Right ventricle myocardium inferior (tissue), 1 donor: ENCODE measurements around the gene PPFIBP2. TPM values are rescaled to one million over a fixed set of nuclear protein-coding genes. Genes with fewer than 3 reads are reported as not detected.

Experiments used
- ATAC-seq: fragments of 200-7000 bp; cut with Tn5 transposase; one replicate; pipeline ENCODE4 v1.9.1; 2020; ENCODE audit warnings: mild to moderate bottlenecking, moderate library complexity
- DNase-seq: peaks from one replicate; pipeline ENCODE4 v3.0.0; 2021; ENCODE audit errors: missing footprints
- intact Hi-C: fragments of 100-400 bp; cut with DNase I; formaldehyde crosslinking; loops from one replicate; pipeline ENCODE4 v1.11.0; 2022
- total RNA-seq: library from RNA; stranded (reverse); fragmentation: NEBNext Ultra II Directional; extraction: Animal tissue kit (Norgen Biotek cat#: 25700); gene quantifications from one replicate; pipeline ENCODE4 v1.2.1, GENCODE V29; 2021
- donor health status: DM: no; HTN: yes; CAD: no; lungs with severe emphysema.

Gene PPFIBP2
- total RNA-seq, 1 donor from 2014 or later = 21.4 TPM

DNA sequence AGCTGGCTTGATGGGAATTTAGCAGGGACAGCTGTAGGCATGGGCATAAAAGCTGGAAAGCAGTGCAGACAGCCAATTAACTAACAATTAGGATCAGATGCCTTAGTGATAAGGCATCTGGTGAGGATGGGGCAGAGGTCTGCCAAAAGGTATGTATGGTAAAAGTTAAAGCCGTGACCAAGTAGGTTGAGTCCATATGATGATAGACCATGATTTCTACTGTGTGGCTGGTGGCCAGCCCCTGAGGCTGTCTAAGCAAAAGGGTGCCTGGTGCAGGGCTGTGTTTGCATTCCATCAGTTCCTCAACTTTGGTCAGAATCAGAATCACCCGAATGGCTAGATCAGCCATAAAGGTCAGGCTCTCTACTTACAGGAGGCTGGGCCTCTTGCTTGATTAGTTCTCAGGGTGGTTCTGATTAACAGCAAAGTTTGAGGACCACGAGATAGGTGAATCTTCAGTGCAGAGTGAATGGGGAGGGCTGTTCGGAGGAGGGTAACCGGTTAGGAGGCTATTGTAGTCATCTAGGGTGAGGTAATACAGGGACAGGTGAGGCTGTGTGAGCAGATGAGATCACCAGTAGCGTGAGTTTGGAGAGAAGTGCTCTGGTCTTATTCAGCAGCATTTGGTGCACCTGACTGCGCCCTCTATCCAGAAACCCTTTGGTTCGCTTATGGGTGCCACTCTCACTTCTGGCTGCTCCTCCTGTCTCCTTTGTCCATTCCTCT lies 27.2 kb downstream of the PPFIBP2 start:
- no peak for ATAC-seq
- no peak for DNase-seq
- intact Hi-C loops = no loop called here

DNA sequence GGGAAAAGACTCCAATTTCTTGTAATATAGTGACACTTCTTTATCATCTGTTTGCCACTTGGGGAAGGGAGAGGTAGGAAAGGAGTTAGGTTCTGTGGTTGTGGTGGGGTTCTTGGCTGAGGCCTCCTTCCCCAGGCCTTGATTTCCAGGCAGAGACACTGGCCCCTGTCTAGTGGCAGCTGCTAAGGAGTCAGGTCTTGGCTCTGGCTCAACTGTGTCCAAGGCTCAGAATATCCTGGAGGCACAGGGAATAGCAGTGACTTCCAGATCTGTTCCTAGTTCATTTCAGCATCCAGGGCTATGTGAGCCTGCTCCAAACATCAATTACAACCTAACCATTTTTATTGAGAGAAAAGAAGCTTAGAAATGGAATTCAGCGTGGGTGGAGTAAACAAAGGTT lies 29.5 kb downstream of the PPFIBP2 start:
- intact Hi-C loops = no loop called here
- ATAC-seq (no peak), DNase-seq (no peak)

DNA sequence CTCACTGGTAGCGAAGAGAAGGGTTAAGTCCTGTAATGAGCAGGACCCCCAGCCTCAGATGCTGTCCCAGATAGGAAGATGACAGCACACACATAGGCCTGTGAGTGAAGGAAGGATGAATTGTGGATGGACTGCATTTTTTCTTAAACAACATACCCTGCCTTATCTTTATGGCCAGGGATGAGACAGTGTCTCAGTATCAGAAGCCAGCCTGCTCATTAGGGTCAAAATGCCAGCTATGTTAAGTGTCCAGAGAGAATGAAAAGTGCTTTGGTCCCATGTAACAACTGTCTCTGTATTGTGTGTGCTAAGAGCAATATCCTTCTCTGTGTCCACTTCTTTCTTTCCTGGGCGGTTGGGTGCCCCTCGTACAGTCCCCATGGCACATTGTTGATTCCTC lies 30.2 kb downstream of the PPFIBP2 start:
- DNase-seq = no peak
- intact Hi-C loops = no loop called here
- ATAC-seq = peak; percentile 6

DNA sequence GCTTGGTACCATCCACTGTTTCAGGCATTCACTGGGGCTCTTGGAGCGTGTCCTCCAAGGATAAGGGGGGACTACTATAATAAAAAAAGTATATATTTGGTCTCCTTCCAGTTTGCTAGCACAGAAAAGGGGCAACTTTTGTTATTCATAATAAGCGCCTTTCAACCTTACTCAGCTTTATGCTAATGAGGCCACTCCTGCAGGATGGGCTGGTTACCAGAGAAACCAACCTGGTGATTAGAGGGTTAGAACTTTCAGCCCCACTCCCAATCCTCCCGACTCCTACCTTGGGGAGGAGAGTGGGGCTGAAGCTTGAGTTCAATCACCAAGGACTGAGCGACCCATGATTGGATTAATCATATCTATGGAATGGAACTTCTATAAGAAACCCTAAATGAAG lies 31.8 kb downstream of the PPFIBP2 start:
- intact Hi-C loops = no loop called here
- no peak for ATAC-seq
- no peak for DNase-seq

DNA sequence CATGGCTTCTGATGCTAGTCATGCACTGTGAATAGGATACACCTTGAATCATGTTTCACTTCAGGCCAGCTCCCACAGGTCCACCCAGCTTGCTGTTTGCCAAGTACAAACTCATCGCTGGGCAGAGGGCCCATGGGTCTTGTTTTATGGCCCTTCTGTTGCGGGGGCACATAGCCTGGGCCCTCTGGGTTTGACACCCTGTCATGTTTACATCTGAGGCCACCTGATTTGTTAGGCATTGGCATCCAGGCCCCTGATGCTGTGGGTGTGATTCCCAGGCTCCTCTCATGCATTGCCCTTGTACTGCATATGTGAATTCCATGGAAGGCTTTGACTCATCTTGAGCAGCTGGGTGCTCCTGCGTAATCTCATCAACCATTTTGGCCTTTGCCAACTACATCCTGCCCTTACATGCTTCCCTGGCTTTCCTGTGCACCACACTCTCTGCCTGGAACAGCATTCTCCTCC lies 32.6 kb downstream of the PPFIBP2 start:
- intact Hi-C loops = no loop called here
- ATAC-seq = no peak

DNA sequence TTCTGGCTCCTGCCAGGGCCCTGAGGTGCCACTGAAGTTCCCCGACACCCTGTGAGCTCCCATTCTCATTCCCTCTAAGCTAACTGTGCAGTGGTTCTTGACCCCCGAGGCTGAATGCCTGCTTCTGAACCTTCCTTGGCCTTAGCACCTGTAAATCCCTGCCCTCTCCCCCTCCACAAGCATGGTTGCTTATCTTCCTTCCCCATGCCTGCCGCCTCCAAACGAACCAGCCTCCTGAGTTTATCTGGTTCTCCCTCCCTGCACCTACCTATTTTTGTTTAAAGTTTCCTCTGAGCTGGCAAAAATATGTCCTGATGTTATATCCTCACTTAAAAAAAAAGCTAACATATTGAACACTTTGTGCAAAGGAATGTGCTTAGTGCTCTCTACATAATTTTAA lies 33.9 kb downstream of the PPFIBP2 start:
- DNase-seq (no peak), ATAC-seq (no peak)
- intact Hi-C loops = no loop called here

More for the DNA sequence above, 32.6 kb downstream of the PPFIBP2 start:
- DNase-seq = no peak

DNA sequence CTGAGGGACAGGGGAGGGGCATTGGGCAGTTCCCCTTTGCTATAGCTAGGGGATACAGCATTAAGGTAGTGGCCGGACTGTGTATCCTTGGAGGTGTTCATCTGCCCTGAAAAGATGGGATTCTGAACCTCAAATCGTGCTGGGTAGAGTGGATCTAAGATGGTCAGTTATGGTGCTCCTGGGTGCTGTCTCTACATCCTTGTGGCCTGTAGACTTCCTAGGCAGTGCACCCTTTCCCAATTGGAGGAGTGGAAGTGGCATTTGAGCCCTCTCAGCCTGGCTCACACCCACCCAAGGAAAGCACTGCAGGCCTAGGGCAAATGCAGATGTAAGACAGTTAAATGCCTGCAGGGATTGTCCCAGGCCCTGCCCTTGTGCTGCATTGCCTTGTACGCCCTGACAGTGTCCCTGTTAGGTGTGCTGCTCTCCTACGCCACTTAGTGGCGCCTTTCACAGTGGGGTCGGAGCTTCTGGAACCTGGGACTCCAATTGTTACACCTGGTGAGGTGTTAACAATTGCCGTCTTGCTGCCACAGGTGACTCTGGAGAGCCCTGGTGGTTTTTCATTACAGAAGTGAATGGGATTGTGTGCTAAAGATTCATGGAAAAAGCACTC lies 35.0 kb downstream of the PPFIBP2 start:
- ATAC-seq (no peak), DNase-seq (no peak)
- intact Hi-C loops = no loop called here

DNA sequence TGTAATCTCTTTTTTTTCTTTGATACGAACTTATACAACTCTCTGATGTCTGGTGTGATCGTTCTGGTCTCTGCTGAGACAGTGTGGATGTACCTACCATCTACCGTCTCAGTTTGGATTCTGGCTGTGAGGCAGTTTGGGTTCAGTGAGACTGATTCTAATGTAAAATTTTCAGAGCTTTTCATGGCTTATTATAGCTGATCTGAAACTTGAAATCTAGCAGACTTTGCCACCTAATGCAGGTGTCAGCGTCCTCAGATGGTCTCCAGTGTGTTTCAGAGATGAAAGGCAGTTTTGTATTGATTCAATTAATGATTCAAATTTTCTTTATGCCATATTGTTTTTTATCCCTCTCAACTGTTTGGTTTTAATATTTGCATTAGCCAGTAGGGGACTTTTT lies 35.9 kb downstream of the PPFIBP2 start:
- no peak for DNase-seq
- intact Hi-C loops = no loop called here
- no peak for ATAC-seq

DNA sequence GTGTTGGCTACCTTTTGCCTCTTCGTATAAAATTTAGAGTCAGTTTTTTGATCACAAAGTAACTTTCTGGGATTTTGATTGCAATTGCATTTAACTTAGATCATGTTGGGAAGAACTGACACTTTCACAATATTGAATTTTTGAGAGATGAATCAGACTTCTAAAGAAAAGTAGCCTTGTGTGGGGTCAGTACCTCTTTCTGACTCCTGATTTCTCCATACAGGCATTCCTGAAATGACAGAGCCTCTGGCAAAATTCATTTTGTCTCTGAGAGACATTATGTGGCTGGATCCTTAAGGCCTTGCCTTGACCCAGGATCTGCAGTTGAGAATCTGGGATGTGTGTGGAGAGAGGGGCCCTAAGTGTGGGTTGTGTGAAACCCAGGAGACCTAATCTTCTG lies 37.8 kb downstream of the PPFIBP2 start:
- no peak for ATAC-seq
- intact Hi-C loops = no loop called here
- no peak for DNase-seq

DNA sequence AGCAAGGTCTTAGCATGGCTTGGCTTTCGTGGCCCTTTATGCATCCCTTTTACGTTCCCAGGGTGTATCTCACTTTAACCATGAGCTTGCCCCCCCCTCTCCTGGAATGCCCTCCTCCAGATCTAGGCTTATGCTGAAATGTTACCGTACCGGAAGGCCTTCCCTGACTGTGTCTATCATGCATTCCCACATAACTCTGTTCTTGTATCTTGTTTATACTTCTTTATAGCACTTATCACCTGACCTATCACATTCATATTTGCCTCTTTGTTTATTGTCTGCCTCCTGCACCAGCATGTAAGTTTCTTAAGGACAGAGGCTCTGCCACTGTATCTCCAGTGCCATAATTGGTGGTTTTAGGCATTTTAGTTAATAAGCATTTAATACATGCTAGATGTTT lies 38.9 kb downstream of the PPFIBP2 start:
- intact Hi-C loops = no loop called here
- DNase-seq = no peak
- ATAC-seq = no peak

DNA sequence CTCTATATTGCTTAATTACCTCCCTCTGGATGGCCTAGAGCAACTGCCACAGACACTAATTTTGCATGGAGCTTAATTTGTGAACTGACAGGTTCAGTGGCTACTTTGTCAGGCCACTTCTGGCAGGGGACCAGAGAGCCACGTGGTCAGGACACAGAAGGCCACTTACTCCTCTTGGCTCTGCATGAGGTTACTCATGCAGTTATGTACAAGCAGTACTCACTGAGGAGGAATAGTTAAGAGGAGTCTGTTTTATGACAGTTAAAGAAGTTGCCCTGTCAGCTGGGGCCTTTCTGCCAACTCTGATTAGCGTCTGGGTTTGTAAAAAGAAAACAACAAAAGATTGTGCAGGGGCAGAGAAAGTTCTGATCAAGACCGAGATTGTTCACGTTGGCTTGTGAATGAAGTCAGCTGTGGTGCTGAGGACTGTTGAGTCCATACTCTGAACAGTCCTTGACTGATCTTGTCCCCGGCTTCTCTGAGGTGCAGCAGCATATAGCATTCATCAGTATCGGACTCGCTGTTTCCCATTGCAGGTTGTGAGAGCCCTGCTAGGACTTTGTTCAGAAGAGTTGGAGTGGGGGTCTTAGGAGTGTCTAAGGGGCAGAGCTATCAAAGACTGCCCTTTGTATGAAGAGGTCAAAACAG lies 41.4 kb downstream of the PPFIBP2 start:
- DNase-seq = peak; percentile 84
- intact Hi-C loops = loop anchor here (5.0 kb wide), 1 partner anchor 43 kb away; the partner anchor contains the start of gene PPFIBP2
- ATAC-seq = peak; percentile 89

DNA sequence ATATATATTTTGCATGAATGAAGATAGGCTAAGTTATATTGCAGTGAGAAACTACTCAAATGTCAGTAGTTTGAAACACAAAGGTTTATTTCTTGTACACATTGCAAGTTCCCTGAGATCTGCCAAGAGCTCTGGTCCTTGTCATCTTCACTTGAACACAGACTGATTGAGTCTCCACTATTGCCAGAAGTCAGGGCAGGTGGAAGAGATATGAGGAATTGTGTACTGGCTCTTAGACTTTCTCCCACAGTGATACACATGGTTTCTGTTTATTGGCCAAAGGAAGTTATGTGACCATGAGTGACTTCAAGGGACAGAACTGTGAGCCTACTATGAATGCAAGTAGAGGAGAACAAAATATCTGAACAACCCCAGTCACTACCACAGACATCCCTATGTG lies 44.2 kb downstream of the PPFIBP2 start:
- intact Hi-C loops = loop anchor here (5.0 kb wide), 1 partner anchor 46 kb away; the partner anchor contains the start of gene PPFIBP2
- peak; percentile 70 for ATAC-seq
- no peak for DNase-seq

DNA sequence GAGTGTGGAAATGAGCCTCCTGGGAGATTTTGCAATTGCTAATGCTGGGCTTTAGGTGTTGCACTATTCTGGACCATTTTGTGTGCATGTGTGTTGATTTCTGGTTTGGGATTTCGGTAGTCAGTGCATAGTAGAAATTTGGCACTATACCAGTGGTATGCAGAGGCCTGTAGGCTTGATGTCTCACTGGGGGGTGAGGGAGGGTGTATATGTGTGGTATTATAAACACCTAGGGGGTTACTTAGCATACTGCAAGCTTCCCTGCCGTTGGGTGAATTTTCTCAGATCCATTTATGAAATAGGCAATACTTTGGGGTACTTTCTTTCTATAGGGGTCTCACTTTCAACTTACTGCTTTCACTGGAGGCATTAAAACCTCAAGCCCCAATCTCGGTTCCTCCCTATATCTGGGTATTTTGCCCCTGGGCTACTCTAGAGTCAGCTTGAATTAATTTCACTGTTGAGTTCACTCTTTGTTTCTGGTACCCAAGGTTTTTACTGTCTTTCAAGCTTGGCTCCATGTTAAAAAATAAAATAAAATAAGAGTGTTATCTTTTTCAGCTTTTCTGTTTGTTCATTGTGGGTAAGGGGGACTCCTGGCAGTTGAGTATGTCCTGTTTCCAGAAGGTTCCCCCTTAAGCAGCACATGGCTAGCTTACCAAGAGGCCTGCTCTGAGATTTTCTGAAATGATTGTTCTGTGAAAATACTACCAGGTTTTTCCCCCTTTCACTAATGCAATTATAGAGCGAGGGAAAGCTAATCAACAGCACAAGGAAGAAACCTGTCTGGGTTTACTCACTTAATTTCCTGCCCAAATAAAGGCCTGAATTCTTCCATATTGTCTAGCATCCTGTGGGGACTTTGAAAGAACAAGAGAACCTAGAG lies 45.8 kb downstream of the PPFIBP2 start:
- DNase-seq (no peak), ATAC-seq (no peak)
- intact Hi-C loops = loop anchor here (5.0 kb wide), 1 partner anchor 47 kb away; the partner anchor contains the start of gene PPFIBP2

DNA sequence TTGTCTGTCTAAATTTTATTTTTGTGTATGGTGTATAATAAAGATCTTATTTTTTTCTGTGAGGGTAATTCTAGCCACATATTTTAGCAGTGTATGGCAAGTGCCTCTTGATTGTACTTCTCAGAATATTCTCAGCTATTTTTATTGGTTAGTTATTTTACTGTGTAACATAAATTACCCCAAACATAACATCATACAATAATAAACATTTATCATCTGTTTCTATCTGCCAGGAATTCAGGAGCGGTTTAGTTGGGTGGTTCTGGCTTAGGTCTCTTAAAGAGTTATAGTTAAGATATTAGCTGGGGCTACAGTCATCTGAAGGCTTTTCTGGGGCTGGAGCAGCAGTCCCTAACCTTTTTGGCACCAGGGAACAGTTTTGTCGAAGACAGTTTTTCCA lies 47.8 kb downstream of the PPFIBP2 start:
- DNase-seq (no peak), ATAC-seq (no peak)
- intact Hi-C loops = no loop called here

DNA sequence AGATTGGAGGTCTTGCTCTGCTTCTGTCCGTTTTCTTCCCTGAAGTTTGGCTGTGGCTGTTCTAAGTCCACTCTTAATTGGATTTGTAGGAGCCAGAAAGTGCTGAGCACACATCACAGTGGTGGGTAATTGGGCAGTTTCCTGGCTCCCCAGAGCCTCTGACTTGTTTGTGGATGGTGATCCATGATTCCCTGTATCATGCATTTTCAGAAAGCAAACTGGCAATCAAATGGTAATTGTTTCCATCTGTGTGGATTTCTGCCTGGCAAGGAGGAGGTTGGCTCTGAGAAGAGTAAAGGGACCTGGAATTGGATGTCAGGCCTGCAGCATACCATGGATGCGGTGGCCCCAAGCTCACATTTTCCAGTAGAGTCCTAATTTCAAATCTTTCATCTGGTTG lies 49.5 kb downstream of the PPFIBP2 start:
- no peak for ATAC-seq
- intact Hi-C loops = no loop called here
- no peak for DNase-seq

DNA sequence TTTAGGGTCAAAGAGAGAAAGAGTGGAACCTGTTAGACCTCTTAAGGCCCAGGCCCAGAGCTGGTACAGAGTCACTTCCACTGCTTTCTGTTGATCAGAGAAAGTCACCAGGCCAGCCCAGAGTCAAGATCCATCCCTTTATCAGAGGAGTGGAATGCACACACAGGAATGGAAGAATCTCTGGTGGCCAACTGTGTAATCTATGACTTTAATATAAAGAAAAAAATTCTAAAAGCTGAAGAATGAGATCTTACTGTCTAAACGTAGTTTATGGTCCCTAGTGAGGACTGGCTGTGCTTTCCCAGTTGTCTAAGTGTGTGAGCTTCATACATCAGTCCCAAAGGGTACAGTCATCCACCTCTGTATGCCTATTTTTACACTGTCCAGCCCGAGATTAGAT lies 51.0 kb downstream of the PPFIBP2 start:
- DNase-seq (no peak), ATAC-seq (no peak)

DNA sequence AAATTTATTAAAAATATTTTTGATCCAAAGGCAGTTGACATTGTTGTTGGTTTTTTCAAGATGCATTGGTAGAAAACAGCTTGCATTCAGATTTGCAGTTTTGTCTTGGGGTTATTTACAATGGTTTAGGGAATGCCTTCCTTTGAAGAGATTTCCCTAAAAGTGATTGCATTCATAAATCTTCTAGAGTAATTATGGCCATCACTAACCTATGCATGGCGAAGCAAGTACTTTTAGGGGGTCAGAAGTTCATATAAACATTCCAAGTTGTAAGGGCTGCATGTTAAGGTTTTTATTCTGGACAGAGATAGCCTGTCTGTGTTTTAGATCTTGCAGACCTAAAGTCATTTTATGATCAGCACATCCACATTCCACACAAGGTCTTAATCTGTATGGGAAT lies 53.5 kb downstream of the PPFIBP2 start:
- no peak for ATAC-seq
- intact Hi-C loops = no loop called here
- no peak for DNase-seq

More for the DNA sequence above, 51.0 kb downstream of the PPFIBP2 start:
- intact Hi-C loops = no loop called here

DNA sequence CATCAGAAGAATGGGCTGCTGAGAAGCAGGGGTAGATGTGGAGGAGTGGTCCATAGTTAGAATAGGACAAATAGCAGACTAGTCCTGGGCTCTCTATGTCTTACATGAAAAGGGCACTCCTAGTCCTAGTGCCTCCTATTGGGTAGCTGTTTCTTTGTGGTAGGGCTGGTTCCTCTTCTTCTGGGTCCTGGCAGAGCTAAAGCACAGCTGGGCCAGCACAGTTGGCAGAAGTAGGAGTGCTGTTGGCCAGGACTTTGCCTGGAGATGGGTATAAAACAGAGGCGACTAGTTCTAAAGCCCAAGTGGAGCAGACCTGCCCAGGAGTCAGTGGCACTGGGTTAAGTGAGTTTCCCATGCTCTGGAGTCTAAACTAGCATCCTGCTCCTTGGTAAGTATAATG lies 55.2 kb downstream of the PPFIBP2 start:
- intact Hi-C loops = no loop called here
- ATAC-seq = peak; percentile 52
- DNase-seq = no peak

DNA sequence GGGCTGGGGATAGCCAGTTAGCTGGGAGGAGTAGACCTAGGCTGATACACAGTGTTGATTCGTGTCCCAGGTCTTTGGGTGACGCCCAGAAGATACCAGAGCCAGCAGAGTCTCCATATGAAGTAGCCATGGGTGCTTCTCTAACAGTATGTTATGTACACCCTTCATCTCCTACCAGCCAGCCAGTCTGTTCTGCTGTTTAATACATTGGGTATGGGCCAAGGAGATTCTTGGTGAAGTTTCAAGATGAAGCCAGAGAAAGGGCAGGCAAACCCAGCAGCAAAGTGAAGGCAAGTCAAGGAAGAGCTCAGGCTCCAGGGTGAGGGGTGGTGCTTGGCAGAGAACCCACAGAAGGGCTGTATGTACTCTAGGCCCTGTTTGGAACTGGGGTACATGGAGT lies 56.4 kb downstream of the PPFIBP2 start:
- intact Hi-C loops = loop anchor here (5.0 to 10.0 kb wide), 2 partner anchors 58 to 115 kb away; partner anchors contain the start of gene PPFIBP2
- no peak for ATAC-seq

More for the DNA sequence above, 56.4 kb downstream of the PPFIBP2 start:
- DNase-seq = no peak
